Measurements from ENCODE around the gene CCDC154. TPM values are rescaled to one million over a fixed set of nuclear protein-coding genes. Genes with fewer than 3 reads are reported as not detected.

The CCDC154 gene
- total and polyA plus RNA-seq, 8 donors: 0.59 to 7.8 (median 2.1) TPM

GRCh38 chr16:1398351-1398750 lies 46.0 kb downstream of the CCDC154 start:
- Histone ChIP-seq H3K4me3 (no peak overlapping the region), H3K9me3 (no peaks in the 10 kb centered on the region), H3K27ac (no peak overlapping the region), H3K27me3 (no peaks in the 10 kb centered on the region), H3K36me3 (peaks cover 0 to 40% (median 9%) of the 10 kb centered on the region in 3 donors), H3K4me1 (no peaks in the 10 kb centered on the region)
- intact Hi-C loops (cut with DNase I): no loop called here
- DNase-seq (no peak), FAIRE-seq (no peak), ATAC-seq (no peak)
- no peak for TF ChIP-seq CTCF (IDR thresholded peaks at IDR 0.05)
- 93 to 95% methylated on average over 9 of the region's 9 CpGs for WGBS, 2 donors

GRCh38 chr16:1397779-1398178 lies 46.6 kb downstream of the CCDC154 start:
- intact Hi-C loops (cut with DNase I): no loop called here
- no peak for FAIRE-seq
- DNase-seq: peak in 1 of 6 donors; percentile 58
- Histone ChIP-seq H3K9me3 (no peaks in the 10 kb centered on the region), H3K27ac (no peak overlapping the region), H3K4me1 (no peaks in the 10 kb centered on the region), H3K4me3 (no peak overlapping the region), H3K36me3 (peaks cover 0 to 45% (median 9%) of the 10 kb centered on the region in 3 donors), H3K27me3 (no peaks in the 10 kb centered on the region)
- no peak for ATAC-seq
- 92 to 95% methylated on average over 17 to 21 of the region's 21 CpGs for WGBS, 2 donors
- TF ChIP-seq CTCF (IDR thresholded peaks at IDR 0.05): no peak

GRCh38 chr16:1395444-1396031 lies 48.8 kb downstream of the CCDC154 start:
- intact Hi-C loops (cut with DNase I): no loop called here
- FAIRE-seq (no peak), ATAC-seq (no peak), DNase-seq (peak in 1 of 6 donors; percentile 56)
- Histone ChIP-seq H3K27me3 (no peaks in the 10 kb centered on the region), H3K36me3 (peaks cover 0 to 38% (median 9%) of the 10 kb centered on the region in 3 donors), H3K4me1 (no peaks in the 10 kb centered on the region), H3K27ac (no peak overlapping the region), H3K9me3 (no peaks in the 10 kb centered on the region), H3K4me3 (no peak overlapping the region)
- no peak for TF ChIP-seq CTCF (IDR thresholded peaks at IDR 0.05)
- WGBS, 2 donors: 92 to 93% methylated on average over 22 of the region's 22 CpGs

GRCh38 chr16:1394367-1394951 lies 49.9 kb downstream of the CCDC154 start:
- FAIRE-seq (no peak), ATAC-seq (no peak), DNase-seq (peak in 1 of 6 donors; percentile 66)
- intact Hi-C loops (cut with DNase I): no loop called here
- H3K27me3 ChIP-seq: no peaks in the 10 kb centered on the region
- WGBS, 2 donors: 86 to 90% methylated on average over 19 of the region's 19 CpGs
- no peaks in the 10 kb centered on the region for H3K4me1 ChIP-seq
- no peaks in the 10 kb centered on the region for H3K9me3 ChIP-seq
- no peak overlapping the region for H3K27ac ChIP-seq
- peaks cover 0 to 46% (median 9%) of the 10 kb centered on the region in 3 donors for H3K36me3 ChIP-seq
- no peak for TF ChIP-seq CTCF (IDR thresholded peaks at IDR 0.05)
- H3K4me3 ChIP-seq: no peak overlapping the region

GRCh38 chr16:1393613-1394176 lies 50.7 kb downstream of the CCDC154 start:
- no peak overlapping the region for H3K27ac ChIP-seq
- H3K4me3 ChIP-seq: no peak overlapping the region
- no peak for TF ChIP-seq CTCF (IDR thresholded peaks at IDR 0.05)
- no peaks in the 10 kb centered on the region for H3K9me3 ChIP-seq
- FAIRE-seq (no peak), DNase-seq (peak in 1 of 6 donors; percentile 67), ATAC-seq (no peak)
- WGBS, 2 donors: 94 to 97% methylated on average over 21 of the region's 21 CpGs
- H3K27me3 ChIP-seq: no peaks in the 10 kb centered on the region
- H3K36me3 ChIP-seq: peaks cover 0 to 42% (median 2%) of the 10 kb centered on the region in 3 donors
- intact Hi-C loops (cut with DNase I): no loop called here
- no peaks in the 10 kb centered on the region for H3K4me1 ChIP-seq
